Loucy (cell line): ENCODE data around the gene ENTPD2.
"Not testable (repeated sequence)": the region's sequence is repeated elsewhere in the genome, so short reads cannot be mapped to it uniquely, and the experiment has no call there.

Experiments
- H2AFZ ChIP-seq: fragments of 200-600 bp; sonication (generic); 2 replicates; pipeline ENCODE4 v1.6.0; 2016; ENCODE audit warnings: antibody characterized with exemption, mild to moderate bottlenecking, low read length, moderate library complexity
- H3F3A ChIP-seq: fragments of 200-600 bp; 2 replicates; pipeline ENCODE4 v1.6.0; 2016; ENCODE audit warnings: antibody characterized with exemption, low read depth, mild to moderate bottlenecking
- H3K27me3 ChIP-seq: fragments of 200-600 bp; sonication (generic); 2 replicates; pipeline ENCODE4 v1.6.1; 2014; ENCODE audit warnings: low read length, mild to moderate bottlenecking; ENCODE audit not compliant: insufficient read depth, poor library complexity, severe bottlenecking
- H3K36me3 ChIP-seq: fragments of 200-600 bp; sonication (generic); 2 replicates; pipeline ENCODE4 v1.6.1; 2016; ENCODE audit warnings: low read length; ENCODE audit not compliant: insufficient read depth
- H3K4me1 ChIP-seq: fragments of 200-600 bp; sonication (generic); 2 replicates; pipeline ENCODE4 v1.5.1; 2014; ENCODE audit warnings: low read length, mild to moderate bottlenecking; ENCODE audit not compliant: insufficient read depth, poor library complexity, severe bottlenecking
- H3K4me2 ChIP-seq: fragments of 200-600 bp; sonication (generic); 2 replicates; pipeline ENCODE4 v1.6.0; 2014; ENCODE audit warnings: antibody characterized with exemption, low read length, low read depth, mild to moderate bottlenecking; ENCODE audit not compliant: poor library complexity, severe bottlenecking
- H3K4me3 ChIP-seq: fragments of 200-600 bp; sonication (generic); 2 replicates; pipeline ENCODE4 v1.5.1; 2014; ENCODE audit warnings: low read length, mild to moderate bottlenecking, mixed read lengths; ENCODE audit not compliant: poor library complexity, severe bottlenecking
- H3K79me2 ChIP-seq: fragments of 200-600 bp; sonication (generic); 2 replicates; pipeline ENCODE4 v1.6.1; 2014; ENCODE audit warnings: low read length; ENCODE audit not compliant: insufficient read depth
- H3K9ac ChIP-seq: fragments of 200-600 bp; sonication (generic); 2 replicates; pipeline ENCODE4 v1.6.0; 2014; ENCODE audit warnings: mild to moderate bottlenecking, low read depth, low read length, moderate library complexity; ENCODE audit not compliant: poor library complexity, severe bottlenecking
- H3K9me2 ChIP-seq: fragments of 200-600 bp; sonication (generic); replicated peaks from 2 replicates; pipeline ENCODE4 v1.6.1; 2016; ENCODE audit warnings: low read depth, low read length, mixed read lengths
- H3K9me3 ChIP-seq: fragments of 200-600 bp; sonication (generic); 2 replicates; pipeline ENCODE4 v1.6.1; 2014; ENCODE audit warnings: mild to moderate bottlenecking, antibody characterized with exemption, low read length, low read depth; ENCODE audit not compliant: insufficient read depth
- H4K20me1 ChIP-seq: fragments of 200-600 bp; sonication (generic); 2 replicates; pipeline ENCODE4 v1.6.0; 2014; ENCODE audit warnings: antibody characterized with exemption, low read length, mild to moderate bottlenecking; ENCODE audit not compliant: insufficient read depth, poor library complexity, severe bottlenecking
- EZH2phosphoT487 ChIP-seq: fragments of 200-600 bp; IDR thresholded peaks from 2 replicates; pipeline ENCODE4 v1.6.1; 2018; ENCODE audit warnings: antibody characterized with exemption, mild to moderate bottlenecking, moderate library complexity, borderline replicate concordance
- TF ChIP-seq, protein P1 (sequence below): fragments of 200-600 bp; sonication (generic); conservative IDR thresholded peaks from 2 replicates; pipeline ENCODE4 v1.5.1; 2014; ENCODE audit warnings: mild to moderate bottlenecking, antibody characterized with exemption, low read length

ENTPD2 gene

DNA sequence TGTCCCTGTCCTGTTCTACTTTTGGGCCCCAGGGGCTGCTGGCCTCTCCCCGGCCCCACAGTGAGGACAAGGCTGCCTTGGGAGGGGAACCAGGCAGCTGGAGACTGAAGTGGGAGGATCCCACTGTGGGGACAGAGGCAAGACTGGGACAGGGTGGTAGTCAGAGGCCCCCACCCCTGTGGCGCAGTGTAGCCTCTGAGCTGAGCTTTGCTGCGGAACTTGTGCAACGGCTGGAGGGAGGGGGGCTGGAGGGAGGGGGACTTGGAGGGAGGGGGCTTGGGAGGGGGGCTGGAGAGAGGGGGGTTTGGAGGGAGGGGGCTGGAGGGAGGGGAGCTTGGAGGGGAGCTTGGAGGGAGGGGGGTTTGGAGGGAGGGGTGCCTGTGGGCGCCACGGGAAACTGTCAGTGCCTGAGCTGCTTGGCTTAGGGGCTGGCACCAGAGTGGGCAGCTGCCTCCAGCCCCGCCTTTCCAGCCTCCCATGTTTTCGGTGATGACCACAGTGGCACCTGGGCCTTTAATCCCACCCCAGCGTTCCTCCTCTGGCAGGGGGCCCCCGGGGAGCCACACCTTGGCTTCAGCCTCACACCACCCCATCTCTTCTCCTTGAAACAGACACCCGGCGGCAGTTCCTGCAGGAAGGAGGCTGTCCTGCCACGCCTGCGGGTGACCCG is 19.7 kb downstream of the ENTPD2 start:
- no peaks in the 10 kb centered on the region for H4K20me1 ChIP-seq
- H3F3A ChIP-seq: peaks cover 12% of the 10 kb centered on the region; the same call in 1 of the 2 replicates
- TF ChIP-seq EZH2phosphoT487: no peak
- TF ChIP-seq, protein P1, sequence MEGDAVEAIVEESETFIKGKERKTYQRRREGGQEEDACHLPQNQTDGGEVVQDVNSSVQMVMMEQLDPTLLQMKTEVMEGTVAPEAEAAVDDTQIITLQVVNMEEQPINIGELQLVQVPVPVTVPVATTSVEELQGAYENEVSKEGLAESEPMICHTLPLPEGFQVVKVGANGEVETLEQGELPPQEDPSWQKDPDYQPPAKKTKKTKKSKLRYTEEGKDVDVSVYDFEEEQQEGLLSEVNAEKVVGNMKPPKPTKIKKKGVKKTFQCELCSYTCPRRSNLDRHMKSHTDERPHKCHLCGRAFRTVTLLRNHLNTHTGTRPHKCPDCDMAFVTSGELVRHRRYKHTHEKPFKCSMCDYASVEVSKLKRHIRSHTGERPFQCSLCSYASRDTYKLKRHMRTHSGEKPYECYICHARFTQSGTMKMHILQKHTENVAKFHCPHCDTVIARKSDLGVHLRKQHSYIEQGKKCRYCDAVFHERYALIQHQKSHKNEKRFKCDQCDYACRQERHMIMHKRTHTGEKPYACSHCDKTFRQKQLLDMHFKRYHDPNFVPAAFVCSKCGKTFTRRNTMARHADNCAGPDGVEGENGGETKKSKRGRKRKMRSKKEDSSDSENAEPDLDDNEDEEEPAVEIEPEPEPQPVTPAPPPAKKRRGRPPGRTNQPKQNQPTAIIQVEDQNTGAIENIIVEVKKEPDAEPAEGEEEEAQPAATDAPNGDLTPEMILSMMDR: no peak
- H3K4me1 ChIP-seq: peaks cover 44% of the 10 kb centered on the region
- peak overlapping the region; percentile 92 for H3K9ac ChIP-seq
- H3K27me3 ChIP-seq: no peaks in the 10 kb centered on the region
- H2AFZ ChIP-seq: 0 out of 2 replicates have a peak overlapping the region, but pooled peaks have one; percentile 27
- no peaks in the 10 kb centered on the region for H3K9me2 ChIP-seq
- peak overlapping the region; percentile 81 for H3K4me3 ChIP-seq
- H3K9me3 ChIP-seq: no peaks in the 10 kb centered on the region
- H3K4me2 ChIP-seq: peak overlapping the region; percentile 95
- no peaks in the 10 kb centered on the region for H3K79me2 ChIP-seq
- no peaks in the 10 kb centered on the region for H3K36me3 ChIP-seq

DNA sequence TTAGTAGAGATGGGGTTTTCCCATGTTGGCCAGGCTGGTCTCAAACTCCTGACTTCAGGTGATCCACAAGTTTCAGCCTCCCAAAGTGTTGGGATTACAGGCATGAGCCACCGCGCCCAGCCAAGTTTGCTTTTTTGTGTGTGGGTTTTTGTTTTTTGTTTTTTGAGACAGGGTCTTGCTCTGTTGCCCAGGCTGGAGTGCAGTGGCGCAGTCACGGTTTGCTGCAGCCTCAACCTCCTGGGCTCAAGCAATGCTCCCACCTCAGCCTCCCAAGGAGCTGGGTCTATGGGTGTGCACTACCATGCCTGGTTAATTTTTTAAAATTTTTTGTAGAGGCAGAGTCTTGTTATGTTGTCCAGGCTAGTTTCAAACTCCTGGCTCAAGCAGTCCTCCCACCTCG is 20.4 kb downstream of the ENTPD2 start:
- H2AFZ ChIP-seq, H3K79me2 ChIP-seq, H3K27me3 ChIP-seq, H3K36me3 ChIP-seq, H3K9me2 ChIP-seq, H3K9me3 ChIP-seq, H4K20me1 ChIP-seq: not testable (repeated sequence)
- H3K4me1 ChIP-seq: peaks cover 48% of the 10 kb centered on the region
- peak overlapping the region; percentile 92 for H3K9ac ChIP-seq
- peak overlapping the region; percentile 90 for H3K4me2 ChIP-seq
- H3F3A ChIP-seq: peaks cover 12% of the 10 kb centered on the region; the same call in 1 of the 2 replicates
- peak overlapping the region; percentile 81 for H3K4me3 ChIP-seq

DNA sequence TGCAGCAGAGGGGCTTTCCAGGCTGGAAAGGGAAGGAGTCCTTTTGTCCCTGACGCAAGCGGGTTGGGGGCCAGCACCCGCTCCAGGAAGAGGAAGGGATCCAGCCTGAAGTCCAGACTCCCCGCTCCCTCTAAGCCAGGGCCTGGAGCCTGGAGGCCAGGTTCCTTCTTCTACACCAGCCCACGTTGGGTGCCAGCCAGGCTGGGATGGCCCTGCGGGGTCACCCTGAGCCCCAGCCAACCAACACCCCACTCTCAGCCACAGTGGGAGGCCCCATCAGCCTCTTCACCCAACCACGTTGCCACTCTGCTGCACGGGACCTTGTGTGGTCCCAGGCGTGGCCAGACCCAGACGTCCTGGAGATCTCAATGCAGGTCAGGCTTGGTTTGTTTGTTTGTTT is 21.0 kb downstream of the ENTPD2 start:
- Histone ChIP-seq H3K79me2 (no peaks in the 10 kb centered on the region), H3K9me3 (no peaks in the 10 kb centered on the region), H3K4me3 (peak overlapping the region; percentile 81), H3K36me3 (no peaks in the 10 kb centered on the region), H2AFZ (no peak overlapping the region), H3K4me1 (peaks cover 48% of the 10 kb centered on the region), H3K9ac (peak overlapping the region; percentile 92), H3K27me3 (no peaks in the 10 kb centered on the region), H3F3A (peaks cover 12% of the 10 kb centered on the region; the same call in 1 of the 2 replicates), H3K4me2 (peak overlapping the region; percentile 90), H3K9me2 (no peaks in the 10 kb centered on the region), H4K20me1 (no peaks in the 10 kb centered on the region)
- TF ChIP-seq, protein P1: no peak
- TF ChIP-seq EZH2phosphoT487: no peak
